ENCODE measurements around the gene JMJD6. TPM values are rescaled to one million over a fixed set of nuclear protein-coding genes. Genes with fewer than 3 reads are reported as not detected.

The JMJD6 gene
- total and polyA plus RNA-seq, 2 of the 8 experiments (the other 6 are each of a cell fraction or from before 2014, with no cell fraction given), result 8.6 to 18.6 TPM

- Histone ChIP-seq H3K36me3 (ENCODE audit: control insufficient read depth in 2 of 4, insufficient read depth in 4 of 4, low read length in 3 of 4) (peaks cover 0 to 4% (median 4%) of the 10 kb centered on the region in 4 experiments; a peak in 4 of 8 replicates), H3K23ac (ENCODE audit: insufficient read length) (no peak overlapping the region), H3K27me3 (replicated peaks in 1 of 4; ENCODE audit: control insufficient read depth in 3 of 4, extremely low read depth in 1 of 4, insufficient read depth in 3 of 4, low read length in 3 of 4) (no peaks in the 10 kb centered on the region), H3K4me3 (ENCODE audit: extremely low read depth in 1 of 4, insufficient read depth in 2 of 4, low read depth in 3 of 4, low read length in 4 of 4) (no peak overlapping the region), H2BK20ac (ENCODE audit: low read length) (no peak overlapping the region), H4K8ac (ENCODE audit: extremely low read depth, insufficient read depth, low read length) (no peak overlapping the region), H2BK15ac (ENCODE audit: low read length) (no peak overlapping the region), H2BK5ac (ENCODE audit: low read depth, low read length) (no peak overlapping the region), H3K56ac (replicated peaks; ENCODE audit: insufficient read length, low read depth, low read length) (no peak overlapping the region), H3K18ac (ENCODE audit: extremely low read depth, low read length) (no peak overlapping the region), H3K4me2 (ENCODE audit: insufficient read depth in 1 of 2, low read depth in 2 of 2, low read length in 2 of 2) (no peak overlapping the region), H2AK5ac (ENCODE audit: low read depth, low read length) (no peak overlapping the region), H3K27ac (ENCODE audit: low read depth, low read length) (no peak overlapping the region), H3K23me2 (ENCODE audit: low read depth, low read length) (no peaks in the 10 kb centered on the region), H3K79me1 (ENCODE audit: low read depth, low read length) (no peaks in the 10 kb centered on the region), H2BK12ac (ENCODE audit: low read depth, low read length) (no peak overlapping the region), H4K91ac (replicated peaks; ENCODE audit: insufficient read length, low read length) (no peak overlapping the region), H3K4ac (replicated peaks; ENCODE audit: insufficient read length, low read depth, low read length) (no peak overlapping the region), H3K14ac (ENCODE audit: insufficient read length) (no peak overlapping the region), H2AFZ (ENCODE audit: low read length) (no peak overlapping the region), H3K9me3 (ENCODE audit: insufficient read depth in 2 of 2, low read depth in 1 of 2, low read length in 1 of 2) (no peaks in the 10 kb centered on the region), H3K9ac (replicated peaks in 1 of 4; ENCODE audit: extremely low read depth in 1 of 4, low read depth in 3 of 4, low read length in 3 of 4) (no peak overlapping the region), H3K79me2 (ENCODE audit: control insufficient read depth in 1 of 2, insufficient read depth in 2 of 2, low read length in 2 of 2) (no peaks in the 10 kb centered on the region), H2BK120ac (replicated peaks; ENCODE audit: low read depth, low read length) (no peak overlapping the region), H4K5ac (ENCODE audit: insufficient read length, low read depth, low read length) (no peak overlapping the region), H4K20me1 (replicated peaks in 1 of 2; ENCODE audit: control insufficient read depth in 1 of 2, insufficient read depth in 2 of 2, low read length in 2 of 2) (no peaks in the 10 kb centered on the region), H3K4me1 (replicated peaks in 1 of 4; ENCODE audit: control insufficient read depth in 3 of 4, insufficient read depth in 4 of 4, low read length in 3 of 4) (no peaks in the 10 kb centered on the region)
- 90% methylated on average over 3 of the region's 3 CpGs; no CpG with 5 or more reads in 1 of the 2 experiments for WGBS, 2 experiments (ENCODE audit: extremely low coverage in 1 of 2, insufficient coverage in 1 of 2, insufficient read length in 1 of 2, insufficient replicate concordance in 2 of 2, low coverage in 1 of 2, low lambda C conversion rate in 2 of 2, missing lambda C conversion rate in 1 of 2)
- ChIA-PET CTCF (ENCODE audit: partially characterized antibody) (interaction anchor here (1.6 to 2.0 kb wide), 2 partner anchors 10 to 58 kb away, joined by 3 to 5 read pairs; no protein-coding TSS in a partner anchor), POLR2A (ENCODE audit: partially characterized antibody) (interaction anchor here (0.8 to 1.4 kb wide), 2 partner anchors 21 to 26 kb away, joined by 3 to 6 read pairs; partner anchors contain the start of genes MFSD11 and SRSF2)
- FAIRE-seq (no peak), DNase-seq (ENCODE audit: low read depth in 1 of 2, low spot score in 2 of 2) (no peak)
- TF ChIP-seq E2F6 (IDR thresholded peaks at IDR 0.05), result no peak
- TF ChIP-seq BRCA1 (IDR thresholded peaks at IDR 0.05; ENCODE audit: low read depth, low read length), result no peak
- TF ChIP-seq HDAC2 (IDR thresholded peaks at IDR 0.05; ENCODE audit: borderline replicate concordance in 1 of 2, low read depth in 2 of 2, low read length in 2 of 2), result no peak
- TF ChIP-seq MAX (IDR thresholded peaks at IDR 0.05), result no peak
- TF ChIP-seq ZNF274 (IDR thresholded peaks at IDR 0.05; ENCODE audit: borderline replicate concordance, extremely low read depth, low read length), result no peak
- no peak for TF ChIP-seq SAP30 (IDR thresholded peaks at IDR 0.05; ENCODE audit: insufficient read depth, insufficient replicate concordance, low read length)
- TF ChIP-seq NANOG (IDR thresholded peaks at IDR 0.05; ENCODE audit: insufficient read depth, low read depth, low read length, poor library complexity, severe bottlenecking), result no peak
- no peak for TF ChIP-seq ATF3 (IDR thresholded peaks at IDR 0.05; ENCODE audit: insufficient read depth, low read depth, low read length)
- no peak for TF ChIP-seq RAD21 (IDR thresholded peaks at IDR 0.05 in 1 of 2, conservative IDR thresholded peaks at IDR 0.05 in 1 of 2; ENCODE audit: low read depth in 2 of 2, low read length in 2 of 2)
- no peak for TF ChIP-seq GABPA (IDR thresholded peaks at IDR 0.05; ENCODE audit: borderline replicate concordance, insufficient read depth, low read length)
- TF ChIP-seq RFX5 (IDR thresholded peaks at IDR 0.05; ENCODE audit: borderline replicate concordance, low read depth, low read length), result no peak
Observed at GRCh38 chr17:76758570-76758969, 32.2 kb upstream of the JMJD6 start.

Measured in H1 (cell line).